AG04449 (cell line): ENCODE measurements around the gene CCSAP.

Experiments used
- CTCF ChIA-PET: fragments of 350-600 bp; formaldehyde crosslinking; extraction: SDS; loops from one replicate; lab custom pipeline; 2021; ENCODE audit warnings: antibody characterized with exemption; lab: Yijun Ruan, JAX
- POLR2A ChIA-PET: fragments of 400-600, 350-600 bp; formaldehyde crosslinking; extraction: SDS; loops from one replicate; lab custom pipeline; 2020; ENCODE audit warnings: antibody characterized with exemption, inconsistent platforms; lab: Yijun Ruan, JAX
- DNase-seq: peaks from one replicate; pipeline ENCODE4 v3.0.0-alpha.2; 2010; ENCODE audit warnings: low read depth, low spot score
- H3K4me3 ChIP-seq: 2 replicates; pipeline ENCODE4 v1.5.1; 2011; ENCODE audit warnings: low read depth, mild to moderate bottlenecking, control low read depth, low read length
- CTCF ChIP-seq: IDR thresholded peaks from one replicate; pipeline ENCODE4 v1.5.1; 2011; ENCODE audit warnings: mild to moderate bottlenecking, moderate library complexity, low read length, control low read depth, inconsistent platforms; ENCODE audit not compliant: insufficient read depth; ENCODE audit errors: missing control alignments

Gene CCSAP

GRCh38 chr1:229272164-229273158 is 70.4 kb downstream of the CCSAP start:
- CTCF ChIA-PET, result interaction anchor here (1.0 to 9.8 kb wide), 4 partner anchors 14 to 209 kb away, joined by 3 to 67 read pairs (median 8); no protein-coding TSS in a partner anchor
- POLR2A ChIA-PET, result no interaction called here
- H3K4me3 ChIP-seq, result peak overlapping the region; percentile 70
- TF ChIP-seq CTCF, result no peak
- no peak for DNase-seq

GRCh38 chr1:229271448-229272159 is 71.2 kb downstream of the CCSAP start:
- POLR2A ChIA-PET, result no interaction called here
- no peak for TF ChIP-seq CTCF
- DNase-seq, result no peak
- CTCF ChIA-PET, result interaction anchor here (9.8 kb wide), 1 partner anchor 15 kb away, joined by 67 read pairs; no protein-coding TSS in a partner anchor
- peak overlapping the region; percentile 70 for H3K4me3 ChIP-seq
